Sigmoid colon (tissue), 7 donors: ENCODE measurements around the gene SIDT2. TPM values are rescaled to one million over a fixed set of nuclear protein-coding genes. Genes with fewer than 3 reads are reported as not detected.

Source experiments
- DNase-seq: peaks from one replicate; pipeline ENCODE4 v3.0.0-alpha.2; 2019
- H3K27ac ChIP-seq, 4 donors: fragments of 200-600 bp; sonication (generic); one replicate each; pipeline ENCODE4 v1.5.1; 2016 to 2019; ENCODE audit warnings: mild to moderate bottlenecking in 1 of 4
- H3K27me3 ChIP-seq, 3 donors: fragments of 200-600 bp; sonication (generic); one replicate each; pipeline ENCODE4 v1.5.1; 2019; ENCODE audit warnings: mild to moderate bottlenecking in 1 of 3
- H3K36me3 ChIP-seq, 4 donors: fragments of 200-600 bp; sonication (generic); one replicate each; pipeline ENCODE4 v1.5.1; 2016 to 2019
- H3K4me1 ChIP-seq, 4 donors: fragments of 200-600 bp; sonication (generic); one replicate each; pipeline ENCODE4 v1.5.1; 2017 to 2019
- H3K4me3 ChIP-seq, 4 donors: fragments of 200-600 bp; sonication (generic); one replicate each; pipeline ENCODE4 v1.5.1; 2017 to 2019; ENCODE audit warnings: mild to moderate bottlenecking in 2 of 4, moderate library complexity in 1 of 4
- H3K9me3 ChIP-seq, 4 donors: fragments of 200-600 bp in 3 of 4; sonication (generic) in 3 of 4; one replicate each; pipeline versions ENCODE4 v1.5.1 to v1.6.1; 2013 to 2019
- EP300 ChIP-seq, 4 donors: sonication (generic); formaldehyde crosslinking; IDR thresholded peaks; one replicate each; pipeline ENCODE4 v1.6.1; 2017; ENCODE audit warnings: antibody characterized with exemption in 4 of 4
- POLR2A ChIP-seq, 2 donors: fragments of 450-650 bp; IDR thresholded peaks; one replicate each; pipeline ENCODE4 v1.6.1; 2016; ENCODE audit warnings: antibody characterized with exemption in 2 of 2, mild to moderate bottlenecking in 2 of 2, moderate library complexity in 2 of 2
- POLR2AphosphoS5 ChIP-seq, 4 donors: sonication (generic); formaldehyde crosslinking; IDR thresholded peaks; one replicate each; pipeline ENCODE4 v1.6.1; 2017; ENCODE audit warnings: antibody characterized with exemption in 4 of 4
- WGBS, 2 donors: extraction: QIAGEN DNeasy Blood & Tissue Kit; methylation state at CpG; one replicate each; pipeline ENCODE4 v1.1.7; 2013; 5-methylcytosine and 5-hydroxymethylcytosine counted together
- intact Hi-C: fragments of 100-400 bp; cut with DNase I; formaldehyde crosslinking; loops from one replicate; pipeline ENCODE4 v1.15.1; 2023
- polyA plus RNA-seq, 3 donors: library from polyadenylated mRNA; stranded (reverse); fragments of 200-250 nt; gene quantifications; one replicate each; pipeline ENCODE4 v1.2.3, GENCODE V29; 2013
- total RNA-seq, 4 donors: library from RNA; depleted of rRNA; stranded (reverse); fragments of >200 nt; gene quantifications; one replicate each; pipeline ENCODE4 v1.1.0, GENCODE V29; 2016
- TF ChIP-seq, protein P1 (sequence below), 4 experiments: fragments of 450-650 bp in 3 of 4; fragments of 200-600 bp in 1 of 4; IDR thresholded peaks; one replicate each; pipeline ENCODE4 v1.5.1; 2016 to 2019; ENCODE audit warnings: antibody characterized with exemption in 4 of 4, mild to moderate bottlenecking in 3 of 4, moderate library complexity in 2 of 4
- donor health status: healthy with polysubstance abuse.
- donor health status: Bipolar disorder and iron deficiency.
- donor health status: healthy.

The SIDT2 gene
- total and polyA plus RNA-seq, 7 donors, result 7.6 to 50.7 (median 22.1) TPM

DNA sequence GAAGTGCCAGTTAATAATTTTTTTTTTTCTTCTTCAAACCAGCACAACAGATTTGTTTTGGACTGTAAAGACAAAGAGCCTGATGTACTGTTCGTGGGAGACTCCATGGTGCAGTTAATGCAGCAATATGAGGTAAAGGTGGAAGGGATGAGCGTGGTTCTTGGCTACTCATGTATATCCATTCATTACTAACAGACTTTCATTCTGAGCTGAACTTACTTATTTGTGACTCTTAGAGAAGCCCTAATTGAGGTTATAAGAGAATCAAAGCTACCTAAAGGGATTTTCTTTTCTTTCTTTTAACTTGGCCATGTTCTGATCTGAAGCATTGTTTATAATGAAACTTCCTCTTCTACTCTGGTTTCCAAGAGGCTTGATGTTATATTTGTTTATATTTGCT is 18.7 kb upstream of the SIDT2 start:
- Histone ChIP-seq H3K36me3 (peaks cover 8 to 67% (median 28%) of the 10 kb centered on the region in 4 donors), H3K9me3 (no peaks in the 10 kb centered on the region), H3K27ac (no peak overlapping the region), H3K27me3 (no peaks in the 10 kb centered on the region), H3K4me1 (peaks cover 0 to 33% (median 8%) of the 10 kb centered on the region in 4 donors), H3K4me3 (no peak overlapping the region)
- DNase-seq, result no peak
- intact Hi-C loops, result no loop called here
- TF ChIP-seq POLR2A (IDR thresholded peaks at IDR 0.05), result no peak
- TF ChIP-seq POLR2AphosphoS5 (IDR thresholded peaks at IDR 0.05), result no peak
- TF ChIP-seq, protein P1, sequence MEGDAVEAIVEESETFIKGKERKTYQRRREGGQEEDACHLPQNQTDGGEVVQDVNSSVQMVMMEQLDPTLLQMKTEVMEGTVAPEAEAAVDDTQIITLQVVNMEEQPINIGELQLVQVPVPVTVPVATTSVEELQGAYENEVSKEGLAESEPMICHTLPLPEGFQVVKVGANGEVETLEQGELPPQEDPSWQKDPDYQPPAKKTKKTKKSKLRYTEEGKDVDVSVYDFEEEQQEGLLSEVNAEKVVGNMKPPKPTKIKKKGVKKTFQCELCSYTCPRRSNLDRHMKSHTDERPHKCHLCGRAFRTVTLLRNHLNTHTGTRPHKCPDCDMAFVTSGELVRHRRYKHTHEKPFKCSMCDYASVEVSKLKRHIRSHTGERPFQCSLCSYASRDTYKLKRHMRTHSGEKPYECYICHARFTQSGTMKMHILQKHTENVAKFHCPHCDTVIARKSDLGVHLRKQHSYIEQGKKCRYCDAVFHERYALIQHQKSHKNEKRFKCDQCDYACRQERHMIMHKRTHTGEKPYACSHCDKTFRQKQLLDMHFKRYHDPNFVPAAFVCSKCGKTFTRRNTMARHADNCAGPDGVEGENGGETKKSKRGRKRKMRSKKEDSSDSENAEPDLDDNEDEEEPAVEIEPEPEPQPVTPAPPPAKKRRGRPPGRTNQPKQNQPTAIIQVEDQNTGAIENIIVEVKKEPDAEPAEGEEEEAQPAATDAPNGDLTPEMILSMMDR (IDR thresholded peaks at IDR 0.05), result no peak
- no peak for TF ChIP-seq EP300 (IDR thresholded peaks at IDR 0.05)
- WGBS, 2 donors, result 87 to 89% methylated on average over 2 of the region's 2 CpGs

DNA sequence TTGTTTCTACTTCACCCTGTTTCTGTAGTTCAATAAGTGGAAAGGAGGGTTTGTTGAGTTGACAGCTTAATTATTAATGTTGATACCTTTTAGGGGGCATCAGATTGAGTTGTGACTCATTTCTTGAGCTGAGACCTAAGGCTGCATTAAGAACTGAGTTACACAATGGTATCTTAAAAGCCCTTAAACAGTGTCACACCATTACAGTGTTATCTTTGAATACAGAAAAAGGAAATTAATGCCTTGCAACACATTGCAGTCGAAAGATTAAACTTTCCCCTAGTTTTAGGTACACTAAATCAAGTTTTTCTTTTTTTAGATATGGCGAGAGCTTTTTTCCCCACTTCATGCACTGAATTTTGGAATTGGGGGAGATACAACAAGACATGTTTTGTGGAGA is 17.7 kb upstream of the SIDT2 start:
- Histone ChIP-seq H3K9me3 (no peaks in the 10 kb centered on the region), H3K4me3 (no peak overlapping the region), H3K36me3 (peaks cover 8 to 70% (median 34%) of the 10 kb centered on the region in 4 donors), H3K4me1 (peaks cover 0 to 30% (median 6%) of the 10 kb centered on the region in 4 donors), H3K27ac (no peak overlapping the region), H3K27me3 (no peaks in the 10 kb centered on the region)
- intact Hi-C loops, result no loop called here
- WGBS, 2 donors, result 86 to 88% methylated on average over 2 of the region's 2 CpGs
- DNase-seq, result no peak
- TF ChIP-seq, protein P1 (IDR thresholded peaks at IDR 0.05), result no peak
- no peak for TF ChIP-seq EP300 (IDR thresholded peaks at IDR 0.05)
- no peak for TF ChIP-seq POLR2AphosphoS5 (IDR thresholded peaks at IDR 0.05)
- TF ChIP-seq POLR2A (IDR thresholded peaks at IDR 0.05), result no peak

DNA sequence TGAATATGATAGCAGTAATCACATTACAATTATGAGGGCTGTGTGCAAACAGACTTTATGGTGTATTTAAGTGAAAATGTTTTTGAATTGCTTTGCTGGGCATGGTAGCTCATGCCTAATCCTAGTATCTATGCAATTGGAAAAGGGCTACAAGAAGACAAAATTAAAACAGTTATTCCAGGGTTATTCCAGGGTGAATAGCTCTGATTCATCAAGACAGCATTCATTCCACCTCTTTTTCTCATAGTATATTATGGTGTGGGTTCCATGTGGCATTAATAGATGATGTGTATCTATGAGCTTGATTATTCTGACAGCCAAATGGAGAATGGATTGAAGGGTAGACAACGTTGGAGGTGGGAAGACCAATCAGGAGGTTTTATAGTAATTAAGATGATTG is 12.1 kb upstream of the SIDT2 start:
- no peaks in the 10 kb centered on the region for H3K27me3 ChIP-seq
- H3K4me3 ChIP-seq, result no peak overlapping the region
- H3K4me1 ChIP-seq, result peaks cover 0 to 18% (median 12%) of the 10 kb centered on the region in 4 donors
- no peaks in the 10 kb centered on the region for H3K9me3 ChIP-seq
- DNase-seq, result no peak
- no peak overlapping the region for H3K27ac ChIP-seq
- H3K36me3 ChIP-seq, result peaks cover 8 to 91% (median 43%) of the 10 kb centered on the region in 4 donors
- intact Hi-C loops, result no loop called here
- TF ChIP-seq POLR2A (IDR thresholded peaks at IDR 0.05) (no peak), POLR2AphosphoS5 (IDR thresholded peaks at IDR 0.05) (no peak)
- 43 to 75% methylated on average over 1 of the region's 1 CpG for WGBS, 2 donors

DNA sequence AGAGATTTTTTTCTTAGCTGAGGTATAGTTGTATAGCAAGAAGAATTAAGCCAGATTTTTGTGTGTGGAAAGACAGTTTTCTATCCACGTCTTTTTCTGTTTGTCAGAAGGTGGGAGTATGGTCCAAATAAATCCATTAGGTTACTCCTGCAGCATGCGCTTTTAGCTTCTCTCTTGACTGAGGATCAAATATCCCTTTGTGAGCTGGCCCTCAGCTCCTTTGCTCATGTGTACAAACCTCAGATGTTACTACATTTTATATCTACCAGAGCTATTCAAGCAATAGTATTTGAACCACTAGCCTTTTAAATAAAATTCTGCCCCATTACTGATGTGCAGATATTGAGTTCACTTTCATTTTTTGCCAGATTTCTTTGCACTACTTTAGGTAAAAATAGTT is 8.8 kb upstream of the SIDT2 start:
- 88 to 92% methylated on average over 2 of the region's 2 CpGs for WGBS, 2 donors
- DNase-seq, result no peak
- intact Hi-C loops, result no loop called here
- TF ChIP-seq, protein P1 (IDR thresholded peaks at IDR 0.05), result no peak
- no peak for TF ChIP-seq EP300 (IDR thresholded peaks at IDR 0.05)
- no peak for TF ChIP-seq POLR2A (IDR thresholded peaks at IDR 0.05)
- TF ChIP-seq POLR2AphosphoS5 (IDR thresholded peaks at IDR 0.05), result no peak
- H3K9me3 ChIP-seq, result no peaks in the 10 kb centered on the region
- peaks cover 0 to 23% (median 12%) of the 10 kb centered on the region in 4 donors for H3K4me1 ChIP-seq
- peak overlapping the region in 3 of 4 donors; percentile 7 to 56 (median 52) for H3K27ac ChIP-seq
- H3K4me3 ChIP-seq, result no peak overlapping the region
- peaks cover 0 to 65% (median 18%) of the 10 kb centered on the region in 4 donors for H3K36me3 ChIP-seq
- no peaks in the 10 kb centered on the region for H3K27me3 ChIP-seq

DNA sequence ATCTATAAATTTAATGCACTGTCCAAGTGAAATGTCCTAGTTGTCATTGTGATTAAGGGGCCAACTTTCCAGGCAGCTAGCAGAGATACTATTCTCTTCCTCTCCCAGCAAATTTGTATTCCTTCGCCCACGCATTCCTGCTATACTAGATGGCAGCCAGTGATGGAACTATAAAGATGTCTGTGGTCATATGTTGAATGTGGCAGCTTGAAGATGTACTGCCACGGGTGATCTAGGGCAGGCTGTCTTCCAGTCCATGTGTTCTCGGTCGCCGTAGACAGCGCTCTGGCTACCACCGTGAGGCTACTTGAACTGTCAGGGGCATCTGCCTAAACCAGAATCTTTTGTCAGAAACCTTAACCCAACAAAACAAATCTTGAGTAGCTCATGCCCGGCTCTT is 8.3 kb upstream of the SIDT2 start:
- peaks cover 0 to 60% (median 16%) of the 10 kb centered on the region in 4 donors for H3K36me3 ChIP-seq

DNA sequence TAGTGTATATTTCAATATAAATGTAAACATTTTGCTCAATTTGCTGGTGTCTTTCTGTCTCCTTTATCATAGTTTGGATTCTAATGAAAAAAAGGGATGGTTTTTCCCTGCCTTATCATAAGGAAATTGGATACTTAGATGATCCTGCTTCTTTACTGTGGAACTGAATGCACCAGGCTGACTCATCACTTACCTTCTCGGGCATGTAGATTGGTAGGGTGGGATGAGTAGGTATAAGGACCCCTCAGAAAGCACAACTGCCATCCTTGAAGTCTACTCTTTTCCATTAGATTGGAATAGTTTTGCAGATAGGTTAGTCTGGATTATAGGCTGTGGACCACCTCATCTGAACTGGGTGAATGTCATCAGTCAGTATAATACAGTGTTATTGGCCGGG is 7.5 kb upstream of the SIDT2 start:
- intact Hi-C loops, result no loop called here
- no peak for DNase-seq
- Histone ChIP-seq H3K9me3 (no peaks in the 10 kb centered on the region), H3K27ac (peak overlapping the region in 3 of 4 donors; percentile 13 to 56 (median 52)), H3K36me3 (peaks cover 0 to 52% (median 10%) of the 10 kb centered on the region in 4 donors), H3K4me1 (peaks cover 0 to 26% (median 12%) of the 10 kb centered on the region in 4 donors), H3K27me3 (no peaks in the 10 kb centered on the region), H3K4me3 (no peak overlapping the region)
- WGBS, 2 donors, result 95% methylated on average over 2 of the region's 2 CpGs
- TF ChIP-seq POLR2AphosphoS5 (IDR thresholded peaks at IDR 0.05) (no peak), POLR2A (IDR thresholded peaks at IDR 0.05) (no peak), EP300 (IDR thresholded peaks at IDR 0.05) (no peak)
- TF ChIP-seq, protein P1 (IDR thresholded peaks at IDR 0.05), result no peak

More for the DNA sequence above, 8.3 kb upstream of the SIDT2 start:
- intact Hi-C loops, result no loop called here
- no peak for TF ChIP-seq POLR2A (IDR thresholded peaks at IDR 0.05)
- TF ChIP-seq POLR2AphosphoS5 (IDR thresholded peaks at IDR 0.05), result peak in 3 of 4 donors; percentile 26 to 56 (median 52)
- Histone ChIP-seq H3K4me3 (no peak overlapping the region), H3K9me3 (no peaks in the 10 kb centered on the region), H3K27me3 (no peaks in the 10 kb centered on the region), H3K4me1 (peaks cover 0 to 23% (median 12%) of the 10 kb centered on the region in 4 donors), H3K27ac (peak overlapping the region in 3 of 4 donors; percentile 7 to 56 (median 52))
- DNase-seq, result no peak
- WGBS, 2 donors, result 90 to 92% methylated on average over 9 of the region's 9 CpGs
